PFSK-1 (cell line): ENCODE results near the gene GNAI3.

Experiments used
- FOXP2 ChIP-seq: optimal IDR thresholded peaks from 2 replicates; pipeline ENCODE3; 2011; ENCODE audit warnings: borderline replicate concordance, control low read depth, inconsistent platforms; ENCODE audit not compliant: insufficient read depth; ENCODE audit errors: extremely low read length, extremely low read depth
- POLR2AphosphoS5 ChIP-seq: IDR thresholded peaks from 2 replicates; pipeline ENCODE4 v1.6.1; 2012; ENCODE audit warnings: low read depth, mild to moderate bottlenecking, control low read depth, low read length, moderate library complexity
- SIN3A ChIP-seq: IDR thresholded peaks from 2 replicates; pipeline ENCODE4 v1.6.1; 2012; ENCODE audit warnings: mild to moderate bottlenecking, low read length, moderate library complexity, borderline replicate concordance; ENCODE audit not compliant: insufficient read depth
- TF ChIP-seq, protein P1 (sequence below), 2 experiments: IDR thresholded peaks; 2 replicates each; pipeline versions ENCODE4 v1.6.1 to v1.8.0; 2011 to 2012; ENCODE audit warnings: low read depth in 2 of 2, low read length in 2 of 2, control low read depth in 1 of 2, inconsistent platforms in 1 of 2, mild to moderate bottlenecking in 1 of 2, moderate library complexity in 1 of 2; ENCODE audit not compliant: insufficient read depth in 1 of 2

- TF ChIP-seq, protein P1, sequence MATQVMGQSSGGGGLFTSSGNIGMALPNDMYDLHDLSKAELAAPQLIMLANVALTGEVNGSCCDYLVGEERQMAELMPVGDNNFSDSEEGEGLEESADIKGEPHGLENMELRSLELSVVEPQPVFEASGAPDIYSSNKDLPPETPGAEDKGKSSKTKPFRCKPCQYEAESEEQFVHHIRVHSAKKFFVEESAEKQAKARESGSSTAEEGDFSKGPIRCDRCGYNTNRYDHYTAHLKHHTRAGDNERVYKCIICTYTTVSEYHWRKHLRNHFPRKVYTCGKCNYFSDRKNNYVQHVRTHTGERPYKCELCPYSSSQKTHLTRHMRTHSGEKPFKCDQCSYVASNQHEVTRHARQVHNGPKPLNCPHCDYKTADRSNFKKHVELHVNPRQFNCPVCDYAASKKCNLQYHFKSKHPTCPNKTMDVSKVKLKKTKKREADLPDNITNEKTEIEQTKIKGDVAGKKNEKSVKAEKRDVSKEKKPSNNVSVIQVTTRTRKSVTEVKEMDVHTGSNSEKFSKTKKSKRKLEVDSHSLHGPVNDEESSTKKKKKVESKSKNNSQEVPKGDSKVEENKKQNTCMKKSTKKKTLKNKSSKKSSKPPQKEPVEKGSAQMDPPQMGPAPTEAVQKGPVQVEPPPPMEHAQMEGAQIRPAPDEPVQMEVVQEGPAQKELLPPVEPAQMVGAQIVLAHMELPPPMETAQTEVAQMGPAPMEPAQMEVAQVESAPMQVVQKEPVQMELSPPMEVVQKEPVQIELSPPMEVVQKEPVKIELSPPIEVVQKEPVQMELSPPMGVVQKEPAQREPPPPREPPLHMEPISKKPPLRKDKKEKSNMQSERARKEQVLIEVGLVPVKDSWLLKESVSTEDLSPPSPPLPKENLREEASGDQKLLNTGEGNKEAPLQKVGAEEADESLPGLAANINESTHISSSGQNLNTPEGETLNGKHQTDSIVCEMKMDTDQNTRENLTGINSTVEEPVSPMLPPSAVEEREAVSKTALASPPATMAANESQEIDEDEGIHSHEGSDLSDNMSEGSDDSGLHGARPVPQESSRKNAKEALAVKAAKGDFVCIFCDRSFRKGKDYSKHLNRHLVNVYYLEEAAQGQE (IDR thresholded peaks at IDR 0.05; ENCODE audit: insufficient read depth in 1 of 2, low read depth in 2 of 2, low read length in 2 of 2), result no peak
- TF ChIP-seq FOXP2 (no peak), POLR2AphosphoS5 (no peak), SIN3A (no peak)
Observed at GRCh38 chr1:109517337-109517736, 31.1 kb upstream of the GNAI3 start.
